HEK293 (cell line): Measurements from ENCODE around the gene TNFAIP3.

Experiments used
- CTCF ChIA-PET: fragments of 350-600 bp; formaldehyde crosslinking; extraction: SDS; loops from one replicate; lab custom pipeline; 2021; ENCODE audit warnings: antibody characterized with exemption; lab: Yijun Ruan, JAX
- POLR2A ChIA-PET: fragments of 300-600 bp; formaldehyde crosslinking; extraction: SDS; loops from one replicate; lab custom pipeline; 2020; ENCODE audit warnings: antibody characterized with exemption, inconsistent platforms; lab: Yijun Ruan, JAX
- H3K27ac ChIP-seq: fragments of 200-500 bp; sonication (Bioruptor generic); 2 replicates; pipeline ENCODE4 v1.5.1; 2014; ENCODE audit warnings: low read depth, low read length, control low read depth, inconsistent platforms; ENCODE audit errors: extremely low read depth
- H3K36me3 ChIP-seq, 2 experiments: fragments of 200-500 bp in 1 of 2; sonication (Bioruptor generic) in 1 of 2; 1 replicate in 1 of 2; 2 replicates in 1 of 2; pipeline ENCODE4 v1.5.1; 2014 to 2017; ENCODE audit warnings: inconsistent platforms in 2 of 2, low read length in 2 of 2; ENCODE audit not compliant: control insufficient read depth in 2 of 2, insufficient read depth in 1 of 2
- H3K4me1 ChIP-seq: fragments of 200-500 bp; sonication (Bioruptor generic); 2 replicates; pipeline ENCODE4 v1.5.1; 2014; ENCODE audit warnings: mild to moderate bottlenecking, low read length, inconsistent platforms; ENCODE audit not compliant: control insufficient read depth, insufficient read depth
- H3K4me3 ChIP-seq: 2 replicates; pipeline ENCODE4 v1.5.1; 2011; ENCODE audit warnings: low read depth, mild to moderate bottlenecking, control low read depth, low read length, moderate library complexity
- H3K9me3 ChIP-seq: fragments of 200-500 bp; sonication (Bioruptor generic); 2 replicates; pipeline ENCODE4 v1.5.1; 2014; ENCODE audit warnings: low read depth, low read length, inconsistent platforms; ENCODE audit not compliant: control insufficient read depth, insufficient read depth
- AEBP2 ChIP-seq: fragments of 450-650 bp; formaldehyde crosslinking; IDR thresholded peaks from 2 replicates; pipeline ENCODE4 v1.5.1; 2016; ENCODE audit warnings: missing biosample characterization, missing genetic modification characterization, borderline replicate concordance
- BCL11B ChIP-seq: fragments of 450-650 bp; formaldehyde crosslinking; IDR thresholded peaks from 2 replicates; pipeline ENCODE4 v1.5.1; 2016; ENCODE audit warnings: low read depth, missing biosample characterization, missing genetic modification characterization
- CTCF ChIP-seq: fragments of 450-650 bp; formaldehyde crosslinking; IDR thresholded peaks from 2 replicates; pipeline ENCODE4 v1.5.1; 2016; ENCODE audit warnings: missing biosample characterization, missing genetic modification characterization
- SALL2 ChIP-seq: fragments of 450-650 bp; formaldehyde crosslinking; IDR thresholded peaks from 2 replicates; pipeline ENCODE4 v1.5.0; 2017; ENCODE audit warnings: missing biosample characterization, mild to moderate bottlenecking, missing genetic modification characterization, borderline replicate concordance
- SP3 ChIP-seq: fragments of 450-650 bp; formaldehyde crosslinking; IDR thresholded peaks from 2 replicates; pipeline ENCODE4 v1.5.1; 2016; ENCODE audit warnings: missing biosample characterization, missing genetic modification characterization
- TCF7L2 ChIP-seq: IDR thresholded peaks from 2 replicates; pipeline ENCODE4 v1.6.1; 2011; ENCODE audit warnings: low read depth, mild to moderate bottlenecking, inconsistent platforms, low read length, moderate library complexity, borderline replicate concordance
- ZBTB10 ChIP-seq: fragments of 450-650 bp; formaldehyde crosslinking; IDR thresholded peaks from 2 replicates; pipeline ENCODE4 v1.5.1; 2016; ENCODE audit warnings: missing biosample characterization, missing genetic modification characterization
- ZBTB20 ChIP-seq: fragments of 450-650 bp; formaldehyde crosslinking; IDR thresholded peaks from 2 replicates; pipeline ENCODE4 v1.5.1; 2016; ENCODE audit warnings: missing biosample characterization, missing genetic modification characterization
- ZBTB26 ChIP-seq: fragments of 450-650 bp; formaldehyde crosslinking; optimal IDR thresholded peaks from 2 replicates; pipeline ENCODE3; 2016; ENCODE audit warnings: missing biosample characterization, mild to moderate bottlenecking, missing genetic modification characterization
- ZEB2 ChIP-seq: fragments of 450-650 bp; formaldehyde crosslinking; IDR thresholded peaks from 2 replicates; pipeline ENCODE4 v1.5.1; 2016; ENCODE audit warnings: missing biosample characterization, missing genetic modification characterization
- ZFP3 ChIP-seq: fragments of 450-650 bp; formaldehyde crosslinking; IDR thresholded peaks from 2 replicates; pipeline ENCODE4 v1.5.1; 2016; ENCODE audit warnings: low read depth, missing biosample characterization, missing genetic modification characterization
- ZFP41 ChIP-seq: fragments of 450-650 bp; formaldehyde crosslinking; IDR thresholded peaks from 2 replicates; pipeline ENCODE4 v1.5.1; 2016; ENCODE audit warnings: missing biosample characterization, missing genetic modification characterization, borderline replicate concordance
- ZNF121 ChIP-seq: fragments of 450-650 bp; formaldehyde crosslinking; IDR thresholded peaks from 2 replicates; pipeline ENCODE4 v1.5.1; 2016; ENCODE audit warnings: missing biosample characterization, missing genetic modification characterization
- ZNF138 ChIP-seq: fragments of 450-650 bp; formaldehyde crosslinking; IDR thresholded peaks from 2 replicates; pipeline ENCODE4 v1.5.1; 2016; ENCODE audit warnings: missing biosample characterization, missing genetic modification characterization, borderline replicate concordance
- ZNF140 ChIP-seq: fragments of 450-650 bp; formaldehyde crosslinking; IDR thresholded peaks from 2 replicates; pipeline ENCODE4 v1.5.1; 2016; ENCODE audit warnings: missing biosample characterization, missing genetic modification characterization
- ZNF157 ChIP-seq: fragments of 450-650 bp; formaldehyde crosslinking; IDR thresholded peaks from 2 replicates; pipeline ENCODE4 v1.5.1; 2016; ENCODE audit warnings: missing biosample characterization, missing genetic modification characterization
- ZNF184 ChIP-seq: fragments of 450-650 bp; IDR thresholded peaks from 2 replicates; pipeline ENCODE4 v1.5.1; 2018; ENCODE audit warnings: missing biosample characterization, mild to moderate bottlenecking, missing genetic modification characterization
- ZNF394 ChIP-seq: fragments of 450-650 bp; formaldehyde crosslinking; IDR thresholded peaks from 2 replicates; pipeline ENCODE4 v1.5.1; 2016; ENCODE audit warnings: missing biosample characterization, missing genetic modification characterization, mild to moderate bottlenecking, moderate library complexity, borderline replicate concordance
- ZNF404 ChIP-seq: fragments of 450-650 bp; formaldehyde crosslinking; IDR thresholded peaks from 2 replicates; pipeline ENCODE4 v1.5.1; 2017; ENCODE audit warnings: missing biosample characterization, missing genetic modification characterization
- ZNF521 ChIP-seq: fragments of 450-650 bp; formaldehyde crosslinking; IDR thresholded peaks from 2 replicates; pipeline ENCODE4 v1.5.1; 2017; ENCODE audit warnings: missing biosample characterization, mild to moderate bottlenecking, missing genetic modification characterization
- ZNF580 ChIP-seq: fragments of 450-650 bp; formaldehyde crosslinking; IDR thresholded peaks from 2 replicates; pipeline ENCODE4 v1.5.1; 2016; ENCODE audit warnings: missing biosample characterization, missing genetic modification characterization
- ZNF629 ChIP-seq: fragments of 450-650 bp; formaldehyde crosslinking; IDR thresholded peaks from 2 replicates; pipeline ENCODE4 v1.5.1; 2017; ENCODE audit warnings: missing biosample characterization, missing genetic modification characterization
- ZNF777 ChIP-seq: fragments of 450-650 bp; formaldehyde crosslinking; IDR thresholded peaks from 2 replicates; pipeline ENCODE4 v1.5.1; 2017; ENCODE audit warnings: missing biosample characterization, missing genetic modification characterization, borderline replicate concordance
- ZNF830 ChIP-seq: fragments of 450-650 bp; IDR thresholded peaks from 2 replicates; pipeline ENCODE4 v1.5.0; 2018; ENCODE audit warnings: missing biosample characterization, missing genetic modification characterization, low read depth, mild to moderate bottlenecking, moderate library complexity
- ZXDB ChIP-seq: fragments of 450-650 bp; formaldehyde crosslinking; IDR thresholded peaks from 2 replicates; pipeline ENCODE4 v1.5.1; 2016; ENCODE audit warnings: missing biosample characterization, missing genetic modification characterization

TNFAIP3 gene

GRCh38 chr6:137919502-137919823 lies 52.4 kb downstream of the TNFAIP3 start:
- no peak for TF ChIP-seq ZNF629 (tag by site-specific recombination)
- no peak for TF ChIP-seq ZBTB26 (tag by site-specific recombination)
- no peak for TF ChIP-seq ZEB2 (tag by site-specific recombination)
- no peak for TF ChIP-seq ZNF121 (tag by site-specific recombination)
- TF ChIP-seq ZBTB10 = no peak
- no peak for TF ChIP-seq ZNF184 (tag by site-specific recombination)
- Histone ChIP-seq H3K27ac (no peak overlapping the region), H3K4me3 (no peak overlapping the region), H3K9me3 (no peaks in the 10 kb centered on the region), H3K36me3 (no peaks in the 10 kb centered on the region), H3K4me1 (no peaks in the 10 kb centered on the region)
- POLR2A ChIA-PET = no interaction called here
- CTCF ChIA-PET = no interaction called here

GRCh38 chr6:137919837-137920730 lies 53.0 kb downstream of the TNFAIP3 start:
- POLR2A ChIA-PET = no interaction called here
- Histone ChIP-seq H3K4me3 (no peak overlapping the region), H3K27ac (no peak overlapping the region), H3K36me3 (no peaks in the 10 kb centered on the region), H3K9me3 (no peaks in the 10 kb centered on the region), H3K4me1 (no peaks in the 10 kb centered on the region)
- TF ChIP-seq ZFP3 (tag by site-specific recombination) (no peak), ZXDB (tag by site-specific recombination) (no peak), ZNF394 (tag by site-specific recombination) (no peak), TCF7L2 (no peak), CTCF (no peak), ZNF138 (no peak), ZNF777 (no peak)
- CTCF ChIA-PET = interaction anchor here (0.6 to 1.3 kb wide), 3 partner anchors 19 to 77 kb away, joined by 3 to 7 read pairs (median 3); no protein-coding TSS in a partner anchor

GRCh38 chr6:137921823-137922222 lies 54.8 kb downstream of the TNFAIP3 start:
- Histone ChIP-seq H3K36me3 (no peaks in the 10 kb centered on the region), H3K9me3 (no peaks in the 10 kb centered on the region), H3K4me3 (no peak overlapping the region), H3K27ac (no peak overlapping the region), H3K4me1 (no peaks in the 10 kb centered on the region)
- ChIA-PET CTCF (no interaction called here), POLR2A (no interaction called here)
- TF ChIP-seq ZNF830 (tag by site-specific recombination) (no peak), AEBP2 (tag by site-specific recombination) (no peak), ZNF404 (tag by site-specific recombination) (no peak), ZNF157 (no peak), ZNF580 (tag by site-specific recombination) (no peak), ZBTB20 (tag by site-specific recombination) (no peak), ZNF140 (tag by site-specific recombination) (no peak), ZFP41 (tag by site-specific recombination) (no peak), SP3 (tag by site-specific recombination) (no peak), ZNF521 (tag by site-specific recombination) (no peak), BCL11B (tag by site-specific recombination) (no peak), SALL2 (tag by site-specific recombination) (no peak)
